Ovary (tissue), 3 donors: ENCODE measurements around the gene ATP6V1C2.

ENCODE experiments used
- POLR2A ChIP-seq: fragments of 450-650 bp; IDR thresholded peaks from one replicate; pipeline ENCODE4 v1.6.1; 2017; ENCODE audit warnings: antibody characterized with exemption, mild to moderate bottlenecking, moderate library complexity
- TF ChIP-seq, protein P1 (sequence below), 3 donors: fragments of 450-650 bp in 2 of 3; fragments of 200-600 bp in 1 of 3; IDR thresholded peaks; one replicate each; pipeline versions ENCODE4 v1.5.1 to v1.8.0; 2016 to 2022; ENCODE audit warnings: antibody characterized with exemption in 3 of 3, mild to moderate bottlenecking in 1 of 3
- donor health status: DM: no; HTN: no; CAD: no.

DNA sequence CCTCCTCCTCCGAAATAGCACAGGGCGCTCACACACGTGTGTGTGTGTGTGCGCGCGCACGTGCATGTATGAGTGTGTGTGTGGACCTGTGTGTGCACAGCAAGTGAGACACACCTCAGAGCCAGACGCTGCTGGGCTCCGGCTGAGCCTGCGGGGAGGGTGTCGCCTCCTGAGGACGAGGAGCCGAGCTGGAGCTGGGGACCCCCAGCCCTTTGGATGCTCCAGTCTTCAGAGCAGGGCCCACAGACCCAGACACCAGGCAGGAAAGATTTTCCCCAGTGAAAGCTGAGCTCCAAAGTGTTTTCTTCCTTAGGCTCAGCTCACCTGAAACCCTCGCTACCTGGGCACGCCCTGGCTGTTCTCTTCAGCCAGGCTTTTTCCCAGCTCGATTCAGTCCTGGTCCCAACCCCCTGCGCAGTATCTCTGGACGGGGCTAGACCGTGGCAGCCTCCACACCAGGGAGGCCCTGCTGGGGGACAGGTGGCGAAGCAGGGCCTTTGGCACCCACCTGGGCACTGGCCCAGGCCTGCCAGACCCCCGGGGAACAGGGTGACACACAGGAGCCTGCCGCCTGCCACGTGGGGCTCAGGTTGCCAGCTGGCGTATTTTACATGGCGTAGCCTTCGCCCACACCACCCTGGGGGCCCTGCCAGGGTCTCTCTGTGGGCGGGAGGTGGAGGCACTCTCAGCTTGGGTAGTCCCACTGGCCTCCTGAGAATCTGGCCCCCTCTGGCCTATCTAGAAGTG is 55.0 kb downstream of the ATP6V1C2 start:
- TF ChIP-seq, protein P1, sequence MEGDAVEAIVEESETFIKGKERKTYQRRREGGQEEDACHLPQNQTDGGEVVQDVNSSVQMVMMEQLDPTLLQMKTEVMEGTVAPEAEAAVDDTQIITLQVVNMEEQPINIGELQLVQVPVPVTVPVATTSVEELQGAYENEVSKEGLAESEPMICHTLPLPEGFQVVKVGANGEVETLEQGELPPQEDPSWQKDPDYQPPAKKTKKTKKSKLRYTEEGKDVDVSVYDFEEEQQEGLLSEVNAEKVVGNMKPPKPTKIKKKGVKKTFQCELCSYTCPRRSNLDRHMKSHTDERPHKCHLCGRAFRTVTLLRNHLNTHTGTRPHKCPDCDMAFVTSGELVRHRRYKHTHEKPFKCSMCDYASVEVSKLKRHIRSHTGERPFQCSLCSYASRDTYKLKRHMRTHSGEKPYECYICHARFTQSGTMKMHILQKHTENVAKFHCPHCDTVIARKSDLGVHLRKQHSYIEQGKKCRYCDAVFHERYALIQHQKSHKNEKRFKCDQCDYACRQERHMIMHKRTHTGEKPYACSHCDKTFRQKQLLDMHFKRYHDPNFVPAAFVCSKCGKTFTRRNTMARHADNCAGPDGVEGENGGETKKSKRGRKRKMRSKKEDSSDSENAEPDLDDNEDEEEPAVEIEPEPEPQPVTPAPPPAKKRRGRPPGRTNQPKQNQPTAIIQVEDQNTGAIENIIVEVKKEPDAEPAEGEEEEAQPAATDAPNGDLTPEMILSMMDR (IDR thresholded peaks at IDR 0.05), result no peak
- no peak for TF ChIP-seq POLR2A
